GM19438 (cell line): ENCODE data around the gene TMEM158.

Source experiments
- ATAC-seq: cut with Tn5 transposase; IDR thresholded peaks from one replicate; pipeline ENCODE4 v1.9.1; 2021; ENCODE audit warnings: low read depth; ENCODE audit not compliant: unreplicated experiment

Gene TMEM158

DNA sequence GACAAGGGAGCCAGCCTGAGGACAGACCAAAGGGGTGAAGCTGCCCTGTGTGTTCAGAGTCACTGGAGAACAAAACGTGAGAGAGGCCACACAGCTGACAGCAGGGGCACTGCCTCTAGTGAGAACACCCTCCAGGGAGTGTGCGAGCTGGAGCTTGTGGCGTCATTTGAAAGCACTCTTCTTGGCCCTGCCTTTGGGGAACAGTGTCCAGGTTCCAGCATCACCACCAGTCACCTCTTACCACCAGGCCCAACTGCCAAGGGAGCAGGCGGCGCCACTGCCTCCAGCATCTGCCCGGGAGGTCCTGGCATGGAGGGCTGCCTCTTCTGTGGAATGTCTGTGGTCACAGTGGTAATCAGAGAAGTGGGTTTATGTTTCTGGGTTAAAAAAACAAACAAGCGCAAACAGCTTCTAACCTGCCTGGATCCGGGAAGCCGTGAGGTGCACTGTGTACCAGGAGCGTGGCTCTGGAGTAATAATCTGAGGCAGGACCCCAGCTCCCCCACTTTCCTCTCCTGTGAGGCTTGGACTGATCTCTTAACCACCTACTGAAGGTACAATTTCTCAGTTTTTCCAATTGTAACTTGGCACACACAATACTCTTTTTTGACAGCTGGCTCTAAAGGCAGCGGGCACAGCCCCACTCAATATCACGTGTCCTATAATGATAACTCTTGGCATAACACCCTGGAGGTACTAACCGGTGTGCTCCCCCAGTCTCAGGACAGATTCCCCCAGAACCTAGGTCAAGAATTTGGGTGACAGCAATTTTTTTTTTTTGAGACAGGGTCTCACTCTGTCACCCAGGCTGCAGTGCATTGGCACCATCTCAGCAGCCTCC, 47.7 kb downstream of the TMEM158 start:
- ATAC-seq = no peak

DNA sequence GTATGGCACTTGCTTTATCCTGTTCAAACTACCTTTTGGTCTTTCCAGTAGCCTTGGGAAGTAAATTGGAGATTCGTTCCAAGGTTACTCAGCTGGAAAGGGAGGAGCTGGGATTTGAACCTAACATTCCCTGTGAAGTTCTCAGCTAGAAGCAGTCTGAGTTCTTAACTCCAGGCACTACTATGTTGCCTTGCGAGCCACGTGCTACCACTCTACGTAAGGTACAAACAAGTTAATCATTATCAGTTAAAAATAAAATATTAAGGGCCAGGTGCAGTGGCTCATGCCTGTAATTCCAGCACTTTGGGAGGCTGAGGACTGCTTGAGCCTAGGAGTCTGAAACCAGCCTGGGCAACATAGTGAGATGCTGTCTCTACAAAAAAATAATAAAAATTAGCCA, 49.2 kb downstream of the TMEM158 start:
- ATAC-seq = no peak
